WERI-Rb-1 (cell line): ENCODE measurements around the gene UBE2K.
"Not testable (repeated sequence)": the region's sequence is repeated elsewhere in the genome, so short reads cannot be mapped to it uniquely, and the experiment has no call there.

Experiments
- DNase-seq: peaks from one replicate; pipeline ENCODE4 v3.0.0-alpha.2; 2020
- H3K27ac ChIP-seq: fragments of 250-450 bp; sonication (Bioruptor Pico); 2 replicates; pipeline ENCODE4 v1.5.1; 2020; ENCODE audit warnings: mild to moderate bottlenecking, moderate library complexity
- H3K27me3 ChIP-seq: fragments of 250-450 bp; sonication (Bioruptor Pico); 2 replicates; pipeline ENCODE4 v1.5.1; 2021; ENCODE audit warnings: mild to moderate bottlenecking, low read depth, moderate library complexity; ENCODE audit not compliant: insufficient read depth, severe bottlenecking
- H3K36me3 ChIP-seq: fragments of 250-450 bp; sonication (Bioruptor Pico); 2 replicates; pipeline ENCODE4 v1.5.1; 2020; ENCODE audit warnings: mild to moderate bottlenecking, moderate library complexity
- H3K4me3 ChIP-seq: 2 replicates; pipeline ENCODE4 v1.5.1; 2011; ENCODE audit warnings: low read depth, mild to moderate bottlenecking, control low read depth, low read length
- H3K9me3 ChIP-seq: fragments of 250-450 bp; sonication (Bioruptor Pico); 2 replicates; pipeline ENCODE4 v1.5.1; 2021; ENCODE audit warnings: mild to moderate bottlenecking, moderate library complexity; ENCODE audit not compliant: severe bottlenecking
- TF ChIP-seq, protein P1 (sequence below): IDR thresholded peaks from 2 replicates; pipeline ENCODE4 v1.5.1; 2011; ENCODE audit warnings: low read depth, mild to moderate bottlenecking, control low read depth, inconsistent platforms, low read length

Gene UBE2K

GRCh38 chr4:39731908-39732307 is 34.0 kb downstream of the UBE2K start:
- TF ChIP-seq, protein P1, sequence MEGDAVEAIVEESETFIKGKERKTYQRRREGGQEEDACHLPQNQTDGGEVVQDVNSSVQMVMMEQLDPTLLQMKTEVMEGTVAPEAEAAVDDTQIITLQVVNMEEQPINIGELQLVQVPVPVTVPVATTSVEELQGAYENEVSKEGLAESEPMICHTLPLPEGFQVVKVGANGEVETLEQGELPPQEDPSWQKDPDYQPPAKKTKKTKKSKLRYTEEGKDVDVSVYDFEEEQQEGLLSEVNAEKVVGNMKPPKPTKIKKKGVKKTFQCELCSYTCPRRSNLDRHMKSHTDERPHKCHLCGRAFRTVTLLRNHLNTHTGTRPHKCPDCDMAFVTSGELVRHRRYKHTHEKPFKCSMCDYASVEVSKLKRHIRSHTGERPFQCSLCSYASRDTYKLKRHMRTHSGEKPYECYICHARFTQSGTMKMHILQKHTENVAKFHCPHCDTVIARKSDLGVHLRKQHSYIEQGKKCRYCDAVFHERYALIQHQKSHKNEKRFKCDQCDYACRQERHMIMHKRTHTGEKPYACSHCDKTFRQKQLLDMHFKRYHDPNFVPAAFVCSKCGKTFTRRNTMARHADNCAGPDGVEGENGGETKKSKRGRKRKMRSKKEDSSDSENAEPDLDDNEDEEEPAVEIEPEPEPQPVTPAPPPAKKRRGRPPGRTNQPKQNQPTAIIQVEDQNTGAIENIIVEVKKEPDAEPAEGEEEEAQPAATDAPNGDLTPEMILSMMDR, result no peak
- DNase-seq, result no peak
- Histone ChIP-seq H3K27ac (no peak overlapping the region), H3K27me3 (no peaks in the 10 kb centered on the region), H3K9me3 (no peaks in the 10 kb centered on the region), H3K4me3 (no peak overlapping the region), H3K36me3 (peaks cover 21% of the 10 kb centered on the region)

DNA sequence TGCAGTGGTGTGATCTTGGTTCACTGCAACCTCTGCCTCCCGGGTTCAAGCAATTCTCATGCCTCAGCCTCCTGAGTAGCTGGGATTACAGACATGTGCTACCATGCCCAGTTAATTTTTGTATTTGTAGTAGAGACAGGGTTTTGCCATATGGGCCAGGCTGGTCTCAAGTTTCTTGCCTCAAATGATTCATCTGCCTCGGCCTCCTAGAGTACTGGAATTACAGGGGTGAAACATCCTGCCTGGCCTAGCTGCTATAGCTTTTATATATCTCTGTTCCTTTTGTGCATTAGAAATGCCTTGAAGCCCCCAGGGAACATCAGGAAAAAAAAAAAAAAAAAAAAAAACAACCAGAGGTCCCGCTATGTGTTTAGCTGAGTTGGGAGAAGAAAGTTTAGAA is 34.8 kb downstream of the UBE2K start:
- peaks cover 17% of the 10 kb centered on the region for H3K36me3 ChIP-seq
- DNase-seq, result no peak
- no peak overlapping the region for H3K27ac ChIP-seq
- H3K9me3 ChIP-seq, result no peaks in the 10 kb centered on the region
- no peak overlapping the region for H3K4me3 ChIP-seq
- H3K27me3 ChIP-seq, result no peaks in the 10 kb centered on the region
- TF ChIP-seq, protein P1, result no peak

- not testable (repeated sequence) for H3K27me3 ChIP-seq, DNase-seq, H3K4me3 ChIP-seq, H3K9me3 ChIP-seq, H3K27ac ChIP-seq
- peaks cover 59% of the 10 kb centered on the region for H3K36me3 ChIP-seq
Measured at GRCh38 chr4:39739591-39739990, 41.7 kb downstream of the UBE2K start.

DNA sequence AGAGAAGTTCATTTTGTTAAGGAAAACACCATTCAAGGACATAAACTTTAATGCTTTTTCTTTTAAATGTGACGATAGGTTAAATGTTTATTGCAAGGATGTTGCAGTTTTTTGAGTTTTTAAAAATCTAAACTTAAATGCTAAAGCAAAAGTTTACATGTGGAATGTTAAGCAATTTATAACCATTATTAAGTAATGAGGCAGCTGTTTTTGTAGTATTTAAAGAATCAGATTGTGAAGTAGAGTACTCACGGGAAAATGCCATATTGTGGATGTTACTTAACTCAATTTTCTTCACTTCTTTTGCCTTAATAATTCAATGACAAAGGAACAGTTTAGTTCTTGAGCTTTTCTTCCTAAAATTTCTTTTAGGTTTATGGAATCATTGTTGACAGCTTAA is 43.5 kb downstream of the UBE2K start:
- Histone ChIP-seq H3K36me3 (peaks cover 71% of the 10 kb centered on the region), H3K27me3 (no peaks in the 10 kb centered on the region), H3K27ac (no peak overlapping the region), H3K4me3 (no peak overlapping the region), H3K9me3 (no peaks in the 10 kb centered on the region)
- TF ChIP-seq, protein P1, result no peak
- no peak for DNase-seq

- no peak overlapping the region for H3K4me3 ChIP-seq
- no peaks in the 10 kb centered on the region for H3K9me3 ChIP-seq
- H3K27ac ChIP-seq, result no peak overlapping the region
- TF ChIP-seq, protein P1, result no peak
- H3K27me3 ChIP-seq, result no peaks in the 10 kb centered on the region
- DNase-seq, result no peak
- peaks cover 73% of the 10 kb centered on the region for H3K36me3 ChIP-seq
Measured at GRCh38 chr4:39745920-39746319, 48.0 kb downstream of the UBE2K start.

DNA sequence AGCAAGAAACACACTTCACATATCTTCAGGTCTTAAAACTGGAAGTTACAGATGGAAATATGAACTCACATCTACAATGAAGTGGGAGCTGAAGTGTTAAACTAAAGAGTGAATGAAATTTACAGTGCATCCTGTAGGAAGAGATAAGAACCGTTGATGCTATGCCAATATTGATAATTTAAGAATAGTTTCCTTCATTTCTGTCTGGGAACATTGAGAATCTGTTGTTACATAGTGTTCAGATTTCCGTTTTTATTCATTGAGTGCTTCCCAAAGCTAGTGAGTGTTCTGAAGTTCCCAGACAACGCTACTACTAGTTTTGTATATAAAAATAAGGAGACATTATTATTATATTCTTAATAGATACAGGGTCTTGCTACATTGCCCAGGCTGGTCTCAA is 52.3 kb downstream of the UBE2K start:
- Histone ChIP-seq H3K4me3 (no peak overlapping the region), H3K27me3 (no peaks in the 10 kb centered on the region), H3K27ac (no peak overlapping the region), H3K9me3 (no peaks in the 10 kb centered on the region), H3K36me3 (peaks cover 68% of the 10 kb centered on the region)
- no peak for DNase-seq
- TF ChIP-seq, protein P1, result no peak
